A549 (cell line): ENCODE measurements around the gene BANP.
"Not testable (repeated sequence)": the region's sequence is repeated elsewhere in the genome, so short reads cannot be mapped to it uniquely, and the experiment has no call there.

Experiments
- CTCF ChIP-seq: fragments of >200 bp; sonication (Bioruptor Twin); formaldehyde crosslinking; IDR thresholded peaks from 3 replicates; pipeline ENCODE4 v1.5.1; 2016
- ELK1 ChIP-seq: fragments of 150-350 bp; IDR thresholded peaks from 2 replicates; pipeline ENCODE4 v1.6.1; 2014; ENCODE audit warnings: low read depth, mild to moderate bottlenecking, low read length
- EP300 ChIP-seq, 2 experiments: fragments of >200 bp; sonication (Bioruptor Twin); formaldehyde crosslinking; IDR thresholded peaks; 2 replicates in 1 of 2; 3 replicates in 1 of 2; pipeline ENCODE4 v1.6.1; 2016 to 2017
- NFE2L2 ChIP-seq: fragments of 150-350 bp; conservative IDR thresholded peaks from 2 replicates; pipeline ENCODE4 v1.6.1; 2014; ENCODE audit warnings: low read length
- NPAS2 ChIP-seq: fragments of 250-450 bp; sonication (Bioruptor Pico); IDR thresholded peaks from 2 replicates; pipeline ENCODE4 v1.8.0; 2022; ENCODE audit warnings: mild to moderate bottlenecking, moderate library complexity, borderline replicate concordance
- TF ChIP-seq, protein P1 (sequence below): IDR thresholded peaks from 2 replicates; pipeline ENCODE4 v1.6.1; 2012
- TF ChIP-seq, protein P2 (sequence below): fragments of 450-650 bp; IDR thresholded peaks from 2 replicates; pipeline ENCODE4 v1.6.1; 2014; ENCODE audit warnings: antibody characterized with exemption

- TF ChIP-seq CTCF; NFE2L2; ELK1; NPAS2 (CRISPR knock-in tag); EP300 (IDR thresholded peaks at IDR 0.05): not testable (repeated sequence)
- TF ChIP-seq, protein P1, sequence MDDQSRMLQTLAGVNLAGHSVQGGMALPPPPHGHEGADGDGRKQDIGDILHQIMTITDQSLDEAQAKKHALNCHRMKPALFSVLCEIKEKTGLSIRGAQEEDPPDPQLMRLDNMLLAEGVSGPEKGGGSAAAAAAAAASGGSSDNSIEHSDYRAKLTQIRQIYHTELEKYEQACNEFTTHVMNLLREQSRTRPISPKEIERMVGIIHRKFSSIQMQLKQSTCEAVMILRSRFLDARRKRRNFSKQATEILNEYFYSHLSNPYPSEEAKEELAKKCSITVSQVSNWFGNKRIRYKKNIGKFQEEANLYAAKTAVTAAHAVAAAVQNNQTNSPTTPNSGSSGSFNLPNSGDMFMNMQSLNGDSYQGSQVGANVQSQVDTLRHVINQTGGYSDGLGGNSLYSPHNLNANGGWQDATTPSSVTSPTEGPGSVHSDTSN = not testable (repeated sequence)
- TF ChIP-seq, protein P2, sequence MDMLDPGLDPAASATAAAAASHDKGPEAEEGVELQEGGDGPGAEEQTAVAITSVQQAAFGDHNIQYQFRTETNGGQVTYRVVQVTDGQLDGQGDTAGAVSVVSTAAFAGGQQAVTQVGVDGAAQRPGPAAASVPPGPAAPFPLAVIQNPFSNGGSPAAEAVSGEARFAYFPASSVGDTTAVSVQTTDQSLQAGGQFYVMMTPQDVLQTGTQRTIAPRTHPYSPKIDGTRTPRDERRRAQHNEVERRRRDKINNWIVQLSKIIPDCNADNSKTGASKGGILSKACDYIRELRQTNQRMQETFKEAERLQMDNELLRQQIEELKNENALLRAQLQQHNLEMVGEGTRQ = not testable (repeated sequence)
Observed at GRCh38 chr16:88076932-88077320, 125.7 kb downstream of the BANP start.
